ENCODE data around the gene POU6F1. TPM values are rescaled to one million over a fixed set of nuclear protein-coding genes. Genes with fewer than 3 reads are reported as not detected.

POU6F1 gene
- total RNA-seq, 3 donors from 2014 or later (not counting 1 experiment from before 2014, with no cell fraction given), result 5.7 to 6.6 (median 6.0) TPM

- no peak for ATAC-seq
- WGBS (ENCODE audit: insufficient coverage), result 100% methylated on average over 1 of the region's 2 CpGs
- no peaks in the 10 kb centered on the region for H3K27me3 Mint-ChIP-seq (ENCODE audit: low read depth in 2 of 2)
- Histone ChIP-seq H3K9me3 (ENCODE audit: control insufficient read depth, insufficient read depth, low read length) (no peaks in the 10 kb centered on the region), H3K27ac (ENCODE audit: low read length) (no peak overlapping the region), H3K27me3 (ENCODE audit: control insufficient read depth, insufficient read depth, low read length) (no peaks in the 10 kb centered on the region), H3K4me3 (ENCODE audit: low read length) (no peak overlapping the region), H3K36me3 (ENCODE audit: control insufficient read depth, insufficient read depth, low read length) (no peaks in the 10 kb centered on the region), H3K4me1 (ENCODE audit: control insufficient read depth, insufficient read depth, low read length) (peaks cover 2% of the 10 kb centered on the region)
- no peak overlapping the region for H3K4me3 Mint-ChIP-seq
- TF ChIP-seq CTCF (IDR thresholded peaks at IDR 0.05), result no peak
- H3K36me3 Mint-ChIP-seq, result no peaks in the 10 kb centered on the region
- intact Hi-C loops (cut with micrococcal nuclease), result no loop called here
- peaks cover 0 to 5% of the 10 kb centered on the region in 2 donors for H3K4me1 Mint-ChIP-seq
- H3K27ac Mint-ChIP-seq, result no peak overlapping the region
- H3K9me3 Mint-ChIP-seq, result no peaks in the 10 kb centered on the region
- DNase-seq, result no peak
Observed at GRCh38 chr12:51177897-51178296, 40.0 kb downstream of the POU6F1 start.

DNA sequence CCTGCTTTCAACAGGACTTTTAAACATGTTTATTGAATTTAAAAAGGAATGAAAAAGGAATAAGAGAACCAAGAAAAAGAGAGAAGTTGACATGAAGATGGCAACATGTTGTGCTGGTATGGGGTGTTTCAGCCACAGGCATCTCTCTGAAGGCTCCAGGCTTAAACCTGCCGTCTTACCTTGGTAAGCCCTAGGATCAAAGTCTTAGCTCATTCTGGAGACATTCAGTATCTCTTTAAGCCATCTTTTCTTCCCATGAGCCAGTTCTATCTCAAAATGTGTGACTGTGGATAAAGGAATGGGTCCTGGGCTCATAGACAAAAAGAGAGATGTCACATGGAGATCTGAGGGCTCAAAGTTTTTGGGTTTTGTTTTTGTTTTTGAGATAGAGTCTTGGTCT lies 43.4 kb downstream of the POU6F1 start:
- DNase-seq (no peak), ATAC-seq (no peak)
- intact Hi-C loops (cut with micrococcal nuclease), result loop anchor here (5.0 kb wide), 2 partner anchors 127 to 667 kb away; partner anchors contain the start of gene LETMD1
- H3K27ac Mint-ChIP-seq, result no peak overlapping the region
- WGBS (ENCODE audit: insufficient coverage), result 100% methylated on average over 1 of the region's 1 CpG
- no peaks in the 10 kb centered on the region for H3K9me3 Mint-ChIP-seq
- peaks cover 4 to 18% of the 10 kb centered on the region in 2 donors for H3K4me1 Mint-ChIP-seq
- H3K9me3 ChIP-seq (ENCODE audit: control insufficient read depth, insufficient read depth, low read length), result no peaks in the 10 kb centered on the region
- no peaks in the 10 kb centered on the region for H3K27me3 Mint-ChIP-seq (ENCODE audit: low read depth in 2 of 2)
- no peaks in the 10 kb centered on the region for H3K36me3 Mint-ChIP-seq
- H3K27me3 ChIP-seq (ENCODE audit: control insufficient read depth, insufficient read depth, low read length), result no peaks in the 10 kb centered on the region
- no peak overlapping the region for H3K4me3 ChIP-seq (ENCODE audit: low read length)
- TF ChIP-seq CTCF (IDR thresholded peaks at IDR 0.05), result no peak
- no peaks in the 10 kb centered on the region for H3K36me3 ChIP-seq (ENCODE audit: control insufficient read depth, insufficient read depth, low read length)
- no peak overlapping the region for H3K27ac ChIP-seq (ENCODE audit: low read length)
- peaks cover 22% of the 10 kb centered on the region for H3K4me1 ChIP-seq (ENCODE audit: control insufficient read depth, insufficient read depth, low read length)
- peak overlapping the region; percentile 93 for H3K4me3 Mint-ChIP-seq

GRCh38 chr12:51172515-51173431 lies 45.1 kb downstream of the POU6F1 start, which contains the start of gene TFCP2:
TFCP2 (minus strand) TSS chr12:51173135; CDS start chr12:51172422, 713 bp downstream.
- H3K4me3 ChIP-seq (ENCODE audit: low read length), result peak within 1 kb of the TSS; percentile 85
- Mint-ChIP-seq H3K4me1 (peaks cover 7 to 22% of the 10 kb centered on the region in 2 donors), H3K27ac (no peak within 1 kb of the TSS), H3K4me3 (peak within 1 kb of the TSS; percentile 93), H3K36me3 (no peaks in the 10 kb centered on the region), H3K27me3 (ENCODE audit: low read depth in 2 of 2) (no peaks in the 10 kb centered on the region), H3K9me3 (no peaks in the 10 kb centered on the region)
- peaks cover 22% of the 10 kb centered on the region for H3K4me1 ChIP-seq (ENCODE audit: control insufficient read depth, insufficient read depth, low read length)
- peak; percentile 92 to 98 for DNase-seq
- H3K9me3 ChIP-seq (ENCODE audit: control insufficient read depth, insufficient read depth, low read length), result no peaks in the 10 kb centered on the region
- under 1% methylated on average over 58 of the region's 58 CpGs for WGBS (ENCODE audit: insufficient coverage)
- H3K27ac ChIP-seq (ENCODE audit: low read length), result peak within 1 kb of the TSS; percentile 94
- no peaks in the 10 kb centered on the region for H3K27me3 ChIP-seq (ENCODE audit: control insufficient read depth, insufficient read depth, low read length)
- ATAC-seq, result peak; percentile 96 to 99 (median 98)
- no peak for TF ChIP-seq CTCF (IDR thresholded peaks at IDR 0.05)
- H3K36me3 ChIP-seq (ENCODE audit: control insufficient read depth, insufficient read depth, low read length), result no peaks in the 10 kb centered on the region
- intact Hi-C loops (cut with micrococcal nuclease), result loop anchor here (1.0 to 5.0 kb wide), 6 partner anchors 46 to 665 kb away; partner anchors contain the start of genes CSRNP2, DAZAP2, LETMD1 and POU6F1
